ENCODE results near the gene MZF1. TPM values are rescaled to one million over a fixed set of nuclear protein-coding genes. Genes with fewer than 3 reads are reported as not detected.

Gene MZF1
- total RNA-seq, 1 experiment from 2014 or later: 20.3 TPM

- ChIA-PET POLR2A (ENCODE audit: low non-redundant PET) (interaction anchor here (0.6 kb wide), 3 partner anchors 9 to 341 kb away, joined by 3 to 17 read pairs (median 3); no protein-coding TSS in a partner anchor), CTCF (no interaction called here)
- no peaks in the 10 kb centered on the region for H3K9me3 ChIP-seq (ENCODE audit: low read depth, low read length, poor library complexity, severe bottlenecking)
- peaks cover 18% of the 10 kb centered on the region for H3K36me3 ChIP-seq (ENCODE audit: insufficient read depth, low read length, poor library complexity, severe bottlenecking)
- intact Hi-C loops (cut with micrococcal nuclease; ENCODE audit: unreplicated experiment): loop anchor here (1.0 kb wide), 1 partner anchor 158 kb away; no protein-coding TSS in a partner anchor
- peak; percentile 92 for DNase-seq (ENCODE audit: low spot score)
- TF ChIP-seq EZH2 (IDR thresholded peaks at IDR 0.05; ENCODE audit: borderline replicate concordance, low read depth, low read length, poor library complexity, severe bottlenecking) (no peak), CTCF (conservative IDR thresholded peaks at IDR 0.05; ENCODE audit: low read depth, low read length) (no peak)
- peak overlapping the region; percentile 73 for H3K4me3 ChIP-seq (ENCODE audit: low read depth, low read length, poor library complexity, severe bottlenecking)
- peak overlapping the region; percentile 98 for H3K27ac ChIP-seq (ENCODE audit: low read depth, low read length, poor library complexity, severe bottlenecking)
- H3K4me1 ChIP-seq (ENCODE audit: insufficient read depth, low read length, poor library complexity, severe bottlenecking): peaks cover 22% of the 10 kb centered on the region
- H3K27me3 ChIP-seq (replicated peaks; ENCODE audit: insufficient read depth, low read depth, low read length, poor library complexity): no peaks in the 10 kb centered on the region
- BruUV-seq (replicated peaks): TSS peak; percentile 58
These were observed 13.7 kb downstream of the MZF1 start for GRCh38 chr19:58559275-58560006.

GRCh38 chr19:58558623-58559274, 14.4 kb downstream of the MZF1 start:
- CTCF ChIA-PET: no interaction called here
- Histone ChIP-seq H3K27me3 (replicated peaks; ENCODE audit: insufficient read depth, low read depth, low read length, poor library complexity) (no peaks in the 10 kb centered on the region), H3K4me3 (ENCODE audit: low read depth, low read length, poor library complexity, severe bottlenecking) (peak overlapping the region; percentile 73), H3K9me3 (ENCODE audit: low read depth, low read length, poor library complexity, severe bottlenecking) (no peaks in the 10 kb centered on the region), H3K36me3 (ENCODE audit: insufficient read depth, low read length, poor library complexity, severe bottlenecking) (peaks cover 18% of the 10 kb centered on the region), H3K4me1 (ENCODE audit: insufficient read depth, low read length, poor library complexity, severe bottlenecking) (peaks cover 26% of the 10 kb centered on the region), H3K27ac (ENCODE audit: low read depth, low read length, poor library complexity, severe bottlenecking) (peak overlapping the region; percentile 98)
- intact Hi-C loops (cut with micrococcal nuclease; ENCODE audit: unreplicated experiment): loop anchor here (1.0 kb wide), 1 partner anchor 157 kb away; no protein-coding TSS in a partner anchor
- DNase-seq (ENCODE audit: low spot score): peak; percentile 99
- BruUV-seq (replicated peaks): no TSS peak
- TF ChIP-seq CTCF (conservative IDR thresholded peaks at IDR 0.05; ENCODE audit: low read depth, low read length) (no peak), EZH2 (IDR thresholded peaks at IDR 0.05; ENCODE audit: borderline replicate concordance, low read depth, low read length, poor library complexity, severe bottlenecking) (no peak)
- POLR2A ChIA-PET (ENCODE audit: low non-redundant PET): interaction anchor here (0.6 kb wide), 3 partner anchors 9 to 340 kb away, joined by 3 to 17 read pairs (median 3); no protein-coding TSS in a partner anchor

GRCh38 chr19:58558066-58558622, 15.0 kb downstream of the MZF1 start, which contains the start of gene UBE2M:
Gene UBE2M (minus strand): TSS chr19:58558611. CDS start chr19:58558381, 230 bp downstream.
- peaks cover 18% of the 10 kb centered on the region for H3K36me3 ChIP-seq (ENCODE audit: insufficient read depth, low read length, poor library complexity, severe bottlenecking)
- no peaks in the 10 kb centered on the region for H3K27me3 ChIP-seq (replicated peaks; ENCODE audit: insufficient read depth, low read depth, low read length, poor library complexity)
- peak within 1 kb of the TSS; percentile 73 for H3K4me3 ChIP-seq (ENCODE audit: low read depth, low read length, poor library complexity, severe bottlenecking)
- BruUV-seq (replicated peaks): no TSS peak
- peak within 1 kb of the TSS; percentile 98 for H3K27ac ChIP-seq (ENCODE audit: low read depth, low read length, poor library complexity, severe bottlenecking)
- no peak for TF ChIP-seq CTCF (conservative IDR thresholded peaks at IDR 0.05; ENCODE audit: low read depth, low read length)
- ChIA-PET POLR2A (ENCODE audit: low non-redundant PET) (no interaction called here), CTCF (interaction anchor here (0.6 kb wide), 1 partner anchor 44 kb away, joined by 3 read pairs; no protein-coding TSS in a partner anchor)
- intact Hi-C loops (cut with micrococcal nuclease; ENCODE audit: unreplicated experiment): no loop called here
- no peak for DNase-seq (ENCODE audit: low spot score)
- H3K9me3 ChIP-seq (ENCODE audit: low read depth, low read length, poor library complexity, severe bottlenecking): no peaks in the 10 kb centered on the region
- peaks cover 23% of the 10 kb centered on the region for H3K4me1 ChIP-seq (ENCODE audit: insufficient read depth, low read length, poor library complexity, severe bottlenecking)
